ENCODE measurements around the gene MPP7.
"Not testable (repeated sequence)": the region's sequence is repeated elsewhere in the genome, so short reads cannot be mapped to it uniquely, and the experiment has no call there.

The MPP7 gene

DNA sequence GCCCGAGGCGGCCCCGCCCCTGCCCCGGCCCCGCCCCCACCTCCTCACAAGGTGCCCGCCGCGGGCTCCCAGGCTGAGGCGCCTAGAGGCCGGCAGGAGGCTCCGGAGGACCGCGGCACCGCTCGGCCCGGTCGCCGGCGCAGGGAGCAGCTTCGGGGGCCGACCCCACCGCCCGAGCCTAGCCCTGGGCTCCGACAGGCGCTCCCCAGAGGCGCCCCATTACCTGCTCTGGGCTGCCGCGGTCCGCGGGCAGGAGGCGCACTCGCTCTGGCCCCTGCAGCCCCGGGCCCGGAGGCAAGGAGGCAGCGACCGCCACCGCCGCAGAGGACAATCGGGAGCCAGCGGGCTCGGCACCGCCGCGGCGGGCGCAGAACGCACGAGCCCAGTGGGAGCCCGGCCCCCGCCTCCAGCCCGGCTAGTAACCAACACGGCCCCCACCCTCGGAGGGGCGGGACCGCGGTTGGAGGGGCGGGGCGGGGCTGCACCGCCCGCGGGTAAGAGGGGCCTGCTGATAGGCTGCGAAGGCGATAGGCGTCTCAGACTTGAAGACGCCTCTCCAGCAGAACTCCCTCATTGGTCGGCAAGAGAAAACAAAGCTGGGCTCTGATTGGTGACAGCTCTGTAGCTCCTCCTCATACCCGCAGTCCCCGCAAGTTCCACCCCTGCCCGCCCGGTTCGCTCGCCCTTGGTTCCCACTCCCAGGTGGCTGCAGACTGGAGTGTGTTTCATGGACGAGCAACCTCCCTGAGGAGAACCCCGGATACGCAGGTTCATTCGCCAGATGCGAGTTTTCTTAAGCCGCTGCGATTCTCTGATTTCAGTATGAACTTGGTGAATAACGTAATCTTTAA lies at the start of gene MPP7:
Gene MPP7, minus strand, starts transcription at position 427 of the 851 bp plus-strand sequence. CDS start 64,460 bp downstream, outside the sequence.
- Histone ChIP-seq H3K4me3 (ENCODE audit: low read length) (peak within 1 kb of the TSS; percentile 99), H3K4me1 (ENCODE audit: control insufficient read depth, insufficient read depth, low read length) (no peaks in the 10 kb centered on the region), H3K27ac (ENCODE audit: low read length) (no peak within 1 kb of the TSS), H3K9me3 (ENCODE audit: control insufficient read depth, insufficient read depth, low read length) (no peaks in the 10 kb centered on the region), H3K36me3 (ENCODE audit: control insufficient read depth, insufficient read depth, low read length) (no peaks in the 10 kb centered on the region), H3K27me3 (ENCODE audit: control insufficient read depth, insufficient read depth, low read length) (no peaks in the 10 kb centered on the region)
- peak; percentile 92 for DNase-seq (ENCODE audit: low read depth, low spot score)
- WGBS (ENCODE audit: insufficient coverage, insufficient read length), result no CpG with 5 or more reads among the region's 80 CpGs

DNA sequence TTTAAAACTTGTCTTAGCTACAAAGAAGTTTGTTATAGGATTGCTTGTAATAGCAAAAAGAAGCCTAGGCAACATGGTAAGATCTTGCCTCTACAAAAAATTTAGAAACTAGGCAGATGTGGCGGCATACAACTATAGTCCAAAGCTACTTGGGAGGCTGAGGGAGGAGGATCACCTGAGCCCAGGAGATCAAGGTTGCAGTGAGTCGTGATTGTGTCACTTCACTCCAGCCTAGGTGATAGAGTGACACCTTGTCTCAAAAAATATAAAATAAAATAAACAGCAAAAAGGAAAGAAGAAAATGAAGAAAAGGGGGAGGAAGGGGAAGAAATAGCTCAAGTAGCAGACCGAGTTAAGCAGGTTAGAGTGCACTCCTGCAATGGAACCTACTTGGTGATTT lies 47.0 kb upstream of the MPP7 start:
- WGBS (ENCODE audit: insufficient coverage, insufficient read length), result no CpG with 5 or more reads among the region's 3 CpGs
- H3K36me3 ChIP-seq (ENCODE audit: control insufficient read depth, insufficient read depth, low read length), result no peaks in the 10 kb centered on the region
- no peak for DNase-seq (ENCODE audit: low read depth, low spot score)

DNA sequence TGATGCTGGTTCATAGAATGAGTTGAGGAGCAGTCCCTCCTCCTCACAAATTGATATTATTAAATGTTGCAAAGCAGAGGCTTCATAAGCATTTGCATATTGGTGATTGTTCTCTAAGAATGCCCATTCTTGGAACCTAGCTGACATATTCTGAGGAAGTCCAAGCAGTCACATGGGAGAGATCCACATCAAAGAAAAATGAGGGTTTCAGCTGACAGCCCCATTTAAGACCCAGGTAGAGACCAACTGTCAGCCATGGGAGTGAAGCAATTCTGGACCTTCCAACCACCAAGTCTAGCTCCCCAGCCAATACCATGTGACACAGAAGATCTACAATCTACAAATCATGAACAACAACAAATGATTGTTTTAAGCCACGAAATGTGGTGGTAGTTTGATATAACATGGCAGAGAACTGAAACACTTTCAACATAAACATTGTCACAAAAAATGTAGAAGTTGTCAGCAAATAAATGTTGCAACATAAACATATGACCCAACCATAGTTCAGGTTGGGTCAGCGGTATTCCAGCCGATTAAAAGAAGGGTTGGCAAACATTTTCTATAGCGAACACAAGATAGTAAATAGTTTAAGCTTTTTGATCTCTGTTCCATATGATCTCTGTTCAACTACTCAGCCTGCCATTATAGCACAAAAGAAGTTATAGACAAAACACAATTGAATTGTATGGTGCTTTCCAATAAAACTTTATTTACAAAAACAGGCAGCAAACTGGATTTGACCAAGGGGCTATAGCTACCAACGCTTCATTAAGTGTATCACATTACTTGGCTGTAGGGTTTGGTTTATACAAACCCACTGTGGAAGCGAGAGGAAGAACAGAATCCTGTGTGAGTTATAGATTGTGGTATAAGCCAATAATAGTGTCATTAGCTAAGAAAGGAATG lies 41.4 kb upstream of the MPP7 start:
- WGBS (ENCODE audit: insufficient coverage, insufficient read length), result no CpG with 5 or more reads among the region's 6 CpGs
- Histone ChIP-seq H3K36me3 (ENCODE audit: control insufficient read depth, insufficient read depth, low read length) (no peaks in the 10 kb centered on the region), H3K4me3 (ENCODE audit: low read length) (no peak overlapping the region), H3K27me3 (ENCODE audit: control insufficient read depth, insufficient read depth, low read length) (no peaks in the 10 kb centered on the region), H3K9me3 (ENCODE audit: control insufficient read depth, insufficient read depth, low read length) (no peaks in the 10 kb centered on the region; the same call in 1 of the 2 replicates), H3K27ac (ENCODE audit: low read length) (no peak overlapping the region), H3K4me1 (ENCODE audit: control insufficient read depth, insufficient read depth, low read length) (no peaks in the 10 kb centered on the region)
- DNase-seq (ENCODE audit: low read depth, low spot score), result no peak

More for the DNA sequence above, 47.0 kb upstream of the MPP7 start:
- no peaks in the 10 kb centered on the region for H3K4me1 ChIP-seq (ENCODE audit: control insufficient read depth, insufficient read depth, low read length)
- no peak overlapping the region for H3K27ac ChIP-seq (ENCODE audit: low read length)
- H3K4me3 ChIP-seq (ENCODE audit: low read length), result no peak overlapping the region
- H3K9me3 ChIP-seq (ENCODE audit: control insufficient read depth, insufficient read depth, low read length), result no peaks in the 10 kb centered on the region; the same call in 1 of the 2 replicates
- H3K27me3 ChIP-seq (ENCODE audit: control insufficient read depth, insufficient read depth, low read length), result no peaks in the 10 kb centered on the region

DNA sequence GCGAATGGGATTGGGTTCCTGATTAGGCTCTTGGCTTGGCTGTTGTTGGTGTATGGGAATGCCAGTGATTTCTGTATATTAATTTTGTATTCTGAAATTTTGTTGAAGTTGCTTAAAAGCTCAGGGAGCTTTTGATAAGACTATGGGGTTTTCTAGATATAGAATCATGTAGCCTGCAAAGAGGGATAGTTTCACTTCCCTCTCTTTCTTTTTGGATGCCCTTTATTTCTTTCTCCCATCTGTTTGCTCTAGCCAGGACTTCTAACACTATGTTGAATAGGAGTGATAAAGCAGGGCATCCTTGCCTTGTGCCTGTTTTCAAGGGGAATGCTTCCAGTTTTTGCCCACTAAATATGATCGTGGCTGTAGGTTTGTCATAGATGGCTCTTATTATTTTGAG lies 40.4 kb upstream of the MPP7 start:
- Histone ChIP-seq H3K36me3 (ENCODE audit: control insufficient read depth, insufficient read depth, low read length) (no peaks in the 10 kb centered on the region), H3K9me3 (ENCODE audit: control insufficient read depth, insufficient read depth, low read length) (no peaks in the 10 kb centered on the region; the same call in 1 of the 2 replicates), H3K4me3 (ENCODE audit: low read length) (no peak overlapping the region), H3K27ac (ENCODE audit: low read length) (no peak overlapping the region), H3K4me1 (ENCODE audit: control insufficient read depth, insufficient read depth, low read length) (no peaks in the 10 kb centered on the region), H3K27me3 (ENCODE audit: control insufficient read depth, insufficient read depth, low read length) (no peaks in the 10 kb centered on the region)
- no peak for DNase-seq (ENCODE audit: low read depth, low spot score)
- no CpG with 5 or more reads among the region's 2 CpGs for WGBS (ENCODE audit: insufficient coverage, insufficient read length)

DNA sequence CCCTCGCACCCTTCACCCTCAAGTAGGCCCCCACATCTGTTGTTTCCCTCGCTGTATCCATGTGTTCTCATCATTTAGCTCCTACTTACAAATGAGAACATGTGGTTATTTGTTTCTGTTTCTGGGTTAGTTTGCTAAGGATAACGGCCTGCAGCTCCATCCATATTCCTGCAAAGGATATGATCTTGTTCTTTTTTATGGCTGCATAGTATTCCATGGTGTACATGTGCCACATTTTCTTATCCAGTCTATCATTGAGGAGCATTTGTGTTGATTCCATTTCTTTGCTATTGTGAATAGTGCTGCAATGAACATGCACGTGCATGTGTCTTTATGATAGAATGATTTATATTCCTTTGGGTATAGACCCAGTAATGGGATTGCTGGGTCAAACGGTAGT lies 38.8 kb upstream of the MPP7 start:
- WGBS (ENCODE audit: insufficient coverage, insufficient read length), result no CpG with 5 or more reads among the region's 5 CpGs
- not testable (repeated sequence) for H3K9me3 ChIP-seq (ENCODE audit: control insufficient read depth, insufficient read depth, low read length); H3K4me3 ChIP-seq (ENCODE audit: low read length); H3K27me3 ChIP-seq (ENCODE audit: control insufficient read depth, insufficient read depth, low read length); H3K27ac ChIP-seq (ENCODE audit: low read length); DNase-seq (ENCODE audit: low read depth, low spot score); H3K4me1 ChIP-seq (ENCODE audit: control insufficient read depth, insufficient read depth, low read length); H3K36me3 ChIP-seq (ENCODE audit: control insufficient read depth, insufficient read depth, low read length)

DNA sequence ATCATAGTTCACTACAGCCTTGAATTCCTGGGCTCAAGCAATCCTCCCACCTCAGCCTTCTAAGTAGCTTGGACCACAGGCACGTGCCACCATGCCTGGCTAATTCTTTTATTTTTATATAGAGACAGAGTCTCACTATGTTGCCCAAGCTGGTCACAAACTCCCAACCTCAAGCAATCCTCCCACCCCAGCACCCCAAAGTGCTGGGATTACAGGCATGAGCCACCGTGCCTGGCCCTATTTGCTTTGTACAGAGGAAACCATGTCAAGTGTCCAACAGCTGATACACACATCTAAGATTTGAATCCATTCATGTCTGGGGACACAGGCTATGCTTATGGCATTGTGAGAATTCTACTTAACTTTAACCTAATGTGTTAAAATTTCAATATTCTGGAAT lies 29.9 kb upstream of the MPP7 start:
- WGBS (ENCODE audit: insufficient coverage, insufficient read length), result no CpG with 5 or more reads among the region's 2 CpGs
- H3K9me3 ChIP-seq (ENCODE audit: control insufficient read depth, insufficient read depth, low read length), result no peaks in the 10 kb centered on the region
- DNase-seq (ENCODE audit: low read depth, low spot score), result no peak
- no peaks in the 10 kb centered on the region for H3K4me1 ChIP-seq (ENCODE audit: control insufficient read depth, insufficient read depth, low read length)
- no peaks in the 10 kb centered on the region for H3K36me3 ChIP-seq (ENCODE audit: control insufficient read depth, insufficient read depth, low read length)
- no peak overlapping the region for H3K27ac ChIP-seq (ENCODE audit: low read length)
- no peaks in the 10 kb centered on the region for H3K27me3 ChIP-seq (ENCODE audit: control insufficient read depth, insufficient read depth, low read length)
- no peak overlapping the region for H3K4me3 ChIP-seq (ENCODE audit: low read length)

DNA sequence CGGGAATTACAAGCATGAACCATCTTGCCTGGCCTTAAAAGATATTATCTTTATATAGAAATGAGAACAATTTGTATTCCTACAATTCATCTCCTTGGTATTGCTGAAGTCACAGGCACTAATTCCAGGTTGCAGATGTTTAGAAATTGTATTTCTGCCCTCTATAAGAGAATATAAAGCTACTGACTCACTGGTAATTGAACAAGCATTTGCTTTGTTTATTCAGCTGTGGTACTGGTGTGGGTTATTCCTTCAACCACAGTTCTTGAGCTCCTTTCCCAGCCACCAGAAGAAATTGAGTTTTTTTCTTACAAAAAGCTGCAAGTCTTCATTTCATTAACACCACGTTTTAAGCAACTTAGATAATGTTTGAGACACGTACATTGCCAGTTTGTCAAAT lies 29.0 kb upstream of the MPP7 start:
- no peak for DNase-seq (ENCODE audit: low read depth, low spot score)
- peaks cover 1% of the 10 kb centered on the region; the same call in 1 of the 2 replicates for H3K4me1 ChIP-seq (ENCODE audit: control insufficient read depth, insufficient read depth, low read length)
- no peaks in the 10 kb centered on the region for H3K27me3 ChIP-seq (ENCODE audit: control insufficient read depth, insufficient read depth, low read length)
- H3K4me3 ChIP-seq (ENCODE audit: low read length), result no peak overlapping the region
- H3K27ac ChIP-seq (ENCODE audit: low read length), result no peak overlapping the region
- WGBS (ENCODE audit: insufficient coverage, insufficient read length), result no CpG with 5 or more reads among the region's 3 CpGs
- no peaks in the 10 kb centered on the region for H3K36me3 ChIP-seq (ENCODE audit: control insufficient read depth, insufficient read depth, low read length)
- no peaks in the 10 kb centered on the region for H3K9me3 ChIP-seq (ENCODE audit: control insufficient read depth, insufficient read depth, low read length)

DNA sequence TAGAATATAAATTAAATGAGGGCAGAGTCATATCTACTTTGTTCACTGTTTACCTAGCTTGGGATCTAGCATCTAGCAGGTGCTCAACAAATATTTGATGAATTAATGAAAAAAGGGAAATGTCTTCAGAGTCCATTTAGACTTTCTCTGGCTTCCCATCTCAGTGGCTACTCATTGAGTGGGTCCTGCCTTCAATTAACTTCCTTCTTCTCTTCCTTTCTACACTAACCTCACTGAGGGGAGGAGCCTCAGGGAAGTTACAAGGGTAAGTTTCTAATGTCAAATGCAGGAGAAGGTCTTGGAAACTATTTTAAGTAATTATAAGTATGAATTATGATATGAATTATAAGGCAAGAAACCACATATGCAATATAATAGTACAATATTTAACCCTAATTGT lies 28.2 kb upstream of the MPP7 start:
- no peaks in the 10 kb centered on the region for H3K27me3 ChIP-seq (ENCODE audit: control insufficient read depth, insufficient read depth, low read length)
- no peaks in the 10 kb centered on the region for H3K36me3 ChIP-seq (ENCODE audit: control insufficient read depth, insufficient read depth, low read length)
- H3K27ac ChIP-seq (ENCODE audit: low read length), result no peak overlapping the region
- H3K4me1 ChIP-seq (ENCODE audit: control insufficient read depth, insufficient read depth, low read length), result peaks cover 1% of the 10 kb centered on the region; the same call in 1 of the 2 replicates
- H3K9me3 ChIP-seq (ENCODE audit: control insufficient read depth, insufficient read depth, low read length), result no peaks in the 10 kb centered on the region
- DNase-seq (ENCODE audit: low read depth, low spot score), result no peak
- H3K4me3 ChIP-seq (ENCODE audit: low read length), result no peak overlapping the region

DNA sequence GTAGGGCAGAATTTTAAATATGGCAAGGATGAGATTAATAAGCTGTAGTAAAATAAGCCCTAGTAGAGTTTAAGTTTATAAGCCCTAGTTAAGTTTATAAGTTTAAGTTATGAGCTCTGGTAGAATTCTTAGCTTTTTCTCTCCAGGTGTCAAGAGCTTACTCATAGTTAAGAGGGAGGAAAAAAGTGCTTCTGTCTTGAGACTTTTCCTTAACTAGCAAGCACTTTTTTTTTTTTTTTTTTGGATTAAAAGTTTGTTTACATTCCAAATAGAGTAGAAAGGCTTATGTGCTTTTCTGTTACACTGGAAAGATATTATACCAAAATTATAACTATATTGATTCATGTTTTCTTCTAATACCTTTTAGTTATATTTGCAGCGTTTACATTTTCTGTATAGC lies 25.5 kb upstream of the MPP7 start:
- Histone ChIP-seq H3K36me3 (ENCODE audit: control insufficient read depth, insufficient read depth, low read length) (no peaks in the 10 kb centered on the region), H3K27ac (ENCODE audit: low read length) (no peak overlapping the region), H3K27me3 (ENCODE audit: control insufficient read depth, insufficient read depth, low read length) (no peaks in the 10 kb centered on the region), H3K4me3 (ENCODE audit: low read length) (no peak overlapping the region), H3K4me1 (ENCODE audit: control insufficient read depth, insufficient read depth, low read length) (peaks cover 1% of the 10 kb centered on the region; the same call in 1 of the 2 replicates), H3K9me3 (ENCODE audit: control insufficient read depth, insufficient read depth, low read length) (no peaks in the 10 kb centered on the region)
- DNase-seq (ENCODE audit: low read depth, low spot score), result no peak
- no CpG with 5 or more reads among the region's 1 CpG for WGBS (ENCODE audit: insufficient coverage, insufficient read length)

DNA sequence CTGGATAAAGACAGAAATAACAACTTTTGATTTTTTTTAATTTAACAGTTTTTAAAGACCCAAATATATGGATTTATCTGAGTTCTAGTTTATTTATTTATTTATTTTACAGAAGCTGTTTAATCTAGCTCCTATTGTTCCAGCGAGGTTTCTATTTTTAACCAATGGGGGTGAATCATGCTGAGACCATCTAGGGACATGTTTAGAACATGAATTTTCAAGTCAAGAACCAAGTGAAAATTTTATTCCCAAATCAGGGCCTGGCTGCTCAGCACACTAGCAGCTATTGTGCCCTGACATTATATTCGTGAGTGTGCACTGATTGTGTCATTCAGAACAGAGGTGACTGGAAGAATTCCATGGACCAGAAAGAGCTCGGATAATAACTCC lies 24.6 kb upstream of the MPP7 start:
- H3K27ac ChIP-seq (ENCODE audit: low read length), result no peak overlapping the region
- no peak for DNase-seq (ENCODE audit: low read depth, low spot score)
- no peak overlapping the region for H3K4me3 ChIP-seq (ENCODE audit: low read length)
- H3K36me3 ChIP-seq (ENCODE audit: control insufficient read depth, insufficient read depth, low read length), result no peaks in the 10 kb centered on the region
- H3K9me3 ChIP-seq (ENCODE audit: control insufficient read depth, insufficient read depth, low read length), result no peaks in the 10 kb centered on the region
- no peaks in the 10 kb centered on the region for H3K27me3 ChIP-seq (ENCODE audit: control insufficient read depth, insufficient read depth, low read length)
- H3K4me1 ChIP-seq (ENCODE audit: control insufficient read depth, insufficient read depth, low read length), result peaks cover 1% of the 10 kb centered on the region; the same call in 1 of the 2 replicates
- no CpG with 5 or more reads among the region's 3 CpGs for WGBS (ENCODE audit: insufficient coverage, insufficient read length)

All from iPS DF 6.9 (cell line).